GM18508 (cell line): Measurements from ENCODE around the gene CDSN.
"Not testable (repeated sequence)": the region's sequence is repeated elsewhere in the genome, so short reads cannot be mapped to it uniquely, and the experiment has no call there.

Source experiments
- ATAC-seq: cut with Tn5 transposase; IDR thresholded peaks from one replicate; pipeline ENCODE4 v1.9.1; 2021; ENCODE audit warnings: moderate number of reproducible peaks; ENCODE audit not compliant: insufficient read depth, unreplicated experiment

CDSN gene

GRCh38 chr6:31091680-31092079, 28.6 kb downstream of the CDSN start:
- no peak for ATAC-seq

- no peak for ATAC-seq
Observed at GRCh38 chr6:31090973-31091364, 29.3 kb downstream of the CDSN start.

GRCh38 chr6:31090275-31090972, 29.8 kb downstream of the CDSN start:
- no peak for ATAC-seq

- ATAC-seq: no peak
Observed at GRCh38 chr6:31087494-31088089, 32.7 kb downstream of the CDSN start.

GRCh38 chr6:31086788-31087440, 33.3 kb downstream of the CDSN start:
- ATAC-seq: no peak

GRCh38 chr6:31083742-31084354, 36.4 kb downstream of the CDSN start:
- ATAC-seq: no peak

GRCh38 chr6:31081872-31082271, 38.4 kb downstream of the CDSN start:
- no peak for ATAC-seq

- no peak for ATAC-seq
Observed at GRCh38 chr6:31079656-31080261, 40.5 kb downstream of the CDSN start.

GRCh38 chr6:31076611-31077010, 43.6 kb downstream of the CDSN start:
- ATAC-seq: no peak

GRCh38 chr6:31075528-31075927, 44.7 kb downstream of the CDSN start:
- ATAC-seq: no peak

GRCh38 chr6:31074401-31074800, 45.8 kb downstream of the CDSN start:
- no peak for ATAC-seq

GRCh38 chr6:31070711-31071197, 49.5 kb downstream of the CDSN start:
- no peak for ATAC-seq

GRCh38 chr6:31068669-31069340, 51.4 kb downstream of the CDSN start:
- no peak for ATAC-seq

GRCh38 chr6:31067891-31068668, 52.2 kb downstream of the CDSN start:
- ATAC-seq: not testable (repeated sequence)

GRCh38 chr6:31067028-31067427, 53.2 kb downstream of the CDSN start:
- not testable (repeated sequence) for ATAC-seq

- no peak for ATAC-seq
Observed at GRCh38 chr6:31065556-31065955, 54.7 kb downstream of the CDSN start.
